GM18498 (cell line): Measurements from ENCODE around the gene RPL39L.

Experiments
- ATAC-seq: cut with Tn5 transposase; IDR thresholded peaks from one replicate; pipeline ENCODE4 v1.9.1; 2021; ENCODE audit warnings: mild to moderate bottlenecking, moderate library complexity; ENCODE audit not compliant: unreplicated experiment

Gene RPL39L

GRCh38 chr3:187101184-187102072, 37.9 kb downstream of the RPL39L start:
- ATAC-seq, result peak; percentile 43

DNA sequence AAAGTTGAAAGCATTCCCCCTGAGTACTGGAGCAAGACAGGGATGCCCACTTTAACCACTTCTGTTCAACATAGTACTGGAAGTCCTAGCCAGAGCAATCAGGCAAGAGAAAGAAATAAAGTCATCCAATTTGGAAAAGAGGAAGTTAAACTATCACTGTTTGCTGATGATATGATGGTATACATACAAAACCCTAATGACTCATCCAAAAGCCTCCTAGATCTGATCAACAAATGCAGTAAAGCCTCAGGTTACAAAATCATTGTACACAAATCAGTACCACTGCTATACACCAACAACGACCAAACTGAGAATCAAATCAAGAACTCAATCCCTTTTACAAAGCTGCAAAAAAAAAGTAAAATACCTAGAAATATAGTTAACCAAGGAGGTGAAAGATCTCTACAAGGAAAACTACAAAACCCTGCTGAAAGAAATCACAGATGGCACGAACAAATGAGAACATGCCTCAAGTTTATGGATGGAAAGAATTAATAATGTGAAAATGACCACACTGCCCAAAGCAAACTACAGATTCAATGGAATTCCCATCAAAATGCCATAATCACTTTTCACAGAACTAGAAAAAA, 40.3 kb downstream of the RPL39L start:
- no peak for ATAC-seq

GRCh38 chr3:187093320-187093719, 46.0 kb downstream of the RPL39L start:
- no peak for ATAC-seq

GRCh38 chr3:187088701-187089100, 50.6 kb downstream of the RPL39L start:
- no peak for ATAC-seq

DNA sequence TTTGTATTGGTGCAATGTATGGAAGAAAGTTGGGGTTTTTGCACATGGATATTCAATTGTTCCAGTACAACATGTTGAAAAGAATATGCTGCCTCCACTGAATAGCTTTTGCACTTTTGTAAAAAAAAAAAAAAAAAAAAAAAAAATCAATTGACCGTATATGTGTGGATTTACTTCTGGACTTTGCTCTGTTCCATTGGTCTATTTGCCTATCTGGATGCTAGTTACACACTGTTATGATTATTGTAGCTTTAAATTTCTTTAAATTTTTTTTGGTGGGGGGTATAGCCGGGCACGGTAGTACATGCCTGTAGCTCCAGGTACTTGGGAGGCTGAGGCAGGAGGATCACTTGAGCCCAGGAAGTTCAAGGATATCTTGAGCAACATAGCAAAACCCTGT, 52.5 kb downstream of the RPL39L start:
- ATAC-seq, result no peak

GRCh38 chr3:187085933-187086332, 53.4 kb downstream of the RPL39L start:
- ATAC-seq, result no peak

DNA sequence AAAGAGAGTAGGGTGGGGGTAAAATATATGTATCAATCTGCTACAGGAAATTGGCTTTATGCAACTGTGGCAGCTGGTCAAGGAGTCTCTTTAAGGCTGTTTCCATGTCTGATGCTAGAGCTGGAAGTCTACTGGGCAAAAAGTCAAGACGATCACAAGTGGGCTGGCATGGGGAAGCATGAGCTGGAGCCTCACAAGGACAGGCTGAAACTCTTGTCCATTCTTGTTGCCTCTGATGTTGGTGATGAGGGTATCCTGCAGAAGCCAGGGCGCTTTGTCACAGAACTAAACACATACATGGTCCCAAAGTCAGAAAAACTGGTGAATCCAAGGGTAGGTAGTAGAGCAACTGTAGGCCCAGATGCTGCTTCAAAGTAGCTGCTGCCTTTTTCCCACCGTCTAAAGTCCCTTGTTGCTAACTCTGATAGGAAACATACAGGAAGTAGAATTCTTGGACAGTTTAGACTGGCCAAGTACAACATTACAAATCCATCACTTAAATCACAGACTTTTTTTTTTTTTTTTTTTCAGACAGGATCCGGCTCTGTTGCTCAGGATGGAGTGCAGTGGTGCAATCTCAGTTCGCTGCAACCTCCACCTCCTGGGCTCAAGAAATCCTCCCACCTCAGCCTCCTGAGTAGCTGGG, 54.2 kb downstream of the RPL39L start:
- no peak for ATAC-seq

GRCh38 chr3:187084580-187084979, 54.7 kb downstream of the RPL39L start:
- ATAC-seq, result no peak

GRCh38 chr3:187084126-187084525, 55.2 kb downstream of the RPL39L start:
- no peak for ATAC-seq

GRCh38 chr3:187082758-187083375, 56.4 kb downstream of the RPL39L start:
- ATAC-seq, result no peak

DNA sequence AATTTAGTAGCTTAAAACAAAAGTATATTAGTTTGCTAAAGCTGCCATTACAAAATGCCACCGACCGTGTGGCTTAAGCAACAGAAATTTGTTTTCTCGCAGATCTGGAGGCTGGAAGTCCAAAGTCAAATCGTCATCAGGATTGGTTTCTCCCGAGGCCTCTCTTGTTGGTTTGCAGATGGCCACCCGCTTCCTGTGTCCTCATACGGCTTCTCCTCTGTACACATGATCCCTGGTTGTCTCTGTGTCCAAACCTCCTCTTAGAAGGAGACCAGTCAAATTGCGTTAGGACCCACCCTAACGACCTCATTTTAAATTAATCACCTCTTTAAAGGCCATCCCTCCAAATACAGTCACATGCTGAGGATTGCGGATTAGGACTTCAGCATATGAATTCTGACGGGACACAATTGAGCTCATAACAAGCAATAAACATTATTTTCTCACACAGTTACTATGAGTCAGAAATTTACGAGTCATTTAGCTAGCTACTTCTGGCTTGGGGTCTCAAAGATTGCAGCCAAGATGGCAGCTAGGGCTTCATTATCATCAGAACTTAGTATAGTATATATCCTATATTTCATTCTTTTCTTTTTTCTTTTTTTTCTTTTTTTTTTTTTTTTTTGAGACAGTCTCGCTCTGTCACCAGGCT, 58.4 kb downstream of the RPL39L start:
- ATAC-seq, result no peak

DNA sequence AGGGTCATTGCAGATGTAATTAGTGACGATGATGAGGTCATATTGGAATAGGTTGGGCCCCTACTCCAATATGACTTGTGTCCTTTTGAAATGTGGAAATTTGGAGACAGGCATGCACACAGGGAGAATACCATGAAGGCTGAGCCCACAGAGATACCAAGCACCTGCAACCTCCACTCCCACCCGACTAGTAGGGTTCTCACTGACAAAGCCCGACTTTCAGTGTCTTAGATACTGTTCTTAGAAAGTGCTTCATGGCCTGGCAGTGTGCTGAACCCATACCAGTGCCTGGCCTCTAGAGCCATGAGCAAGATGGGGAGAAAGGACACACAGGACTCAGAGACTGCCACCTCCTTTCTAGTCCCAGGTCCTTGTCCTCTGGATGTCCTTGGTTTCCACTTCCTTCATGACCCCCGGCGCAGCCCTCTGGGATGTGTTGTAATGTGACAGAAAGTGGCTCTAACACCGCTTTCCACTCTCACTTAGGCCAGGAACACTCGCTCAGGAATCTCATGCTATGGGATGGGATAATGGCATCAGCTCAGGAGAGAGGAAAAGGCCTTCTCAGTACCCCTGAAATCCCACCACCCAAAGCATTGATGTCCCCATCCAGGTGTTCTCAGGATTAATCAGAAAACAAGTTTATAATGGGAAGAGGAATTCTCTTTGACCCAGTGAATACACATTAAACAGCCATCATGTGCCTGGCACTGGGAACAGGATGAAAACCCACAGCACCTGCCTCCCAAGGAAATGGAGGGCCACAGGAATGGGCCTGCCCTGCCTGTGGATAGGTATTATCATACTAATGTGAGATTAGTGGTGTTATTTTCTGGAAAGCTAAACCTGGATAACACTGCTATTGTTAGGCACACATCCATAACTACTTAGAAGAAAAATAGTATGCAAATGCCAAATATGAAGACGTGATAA, 59.9 kb downstream of the RPL39L start:
- ATAC-seq, result peak; percentile 42

DNA sequence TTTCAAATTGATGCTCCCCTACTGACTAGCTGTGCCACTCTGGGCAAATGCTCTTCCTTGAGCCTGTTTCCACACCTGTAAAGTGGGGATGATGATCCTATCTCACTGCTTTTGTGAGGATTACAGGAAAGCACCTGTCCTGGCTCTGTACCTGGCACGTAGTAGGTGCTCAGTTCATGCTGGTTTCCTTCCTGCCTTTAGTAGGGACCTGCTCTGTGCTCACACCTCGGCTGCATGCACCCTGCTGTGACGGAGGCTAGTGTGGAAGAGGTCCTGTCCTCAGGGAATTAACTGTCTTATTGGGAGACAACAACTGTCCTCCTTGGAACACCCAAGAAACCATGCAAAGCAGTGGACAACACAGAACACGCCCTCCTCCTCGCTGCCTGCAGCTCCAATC, 61.8 kb downstream of the RPL39L start:
- ATAC-seq, result no peak

DNA sequence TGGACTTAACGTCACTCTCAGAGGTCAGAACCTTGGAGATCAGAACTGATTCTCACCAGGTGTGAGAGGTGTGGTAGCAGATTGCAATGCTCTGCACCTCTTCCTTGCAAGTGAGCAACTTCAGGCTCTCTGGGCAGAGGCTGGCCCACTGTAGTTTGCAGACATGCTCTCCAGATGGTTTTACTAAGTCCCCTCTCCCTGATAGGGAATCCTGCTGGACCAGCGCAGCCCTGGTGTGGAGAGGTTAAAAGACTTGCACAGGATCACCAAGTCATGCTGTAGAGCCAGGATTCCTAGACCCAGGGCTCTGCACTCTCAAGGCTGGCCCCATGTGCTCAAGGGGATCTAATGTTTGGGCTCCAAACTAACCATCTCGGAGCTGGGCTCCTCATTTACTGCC, 62.2 kb downstream of the RPL39L start:
- no peak for ATAC-seq

- ATAC-seq, result no peak
Measured at GRCh38 chr3:187076297-187076696, 63.0 kb downstream of the RPL39L start.

DNA sequence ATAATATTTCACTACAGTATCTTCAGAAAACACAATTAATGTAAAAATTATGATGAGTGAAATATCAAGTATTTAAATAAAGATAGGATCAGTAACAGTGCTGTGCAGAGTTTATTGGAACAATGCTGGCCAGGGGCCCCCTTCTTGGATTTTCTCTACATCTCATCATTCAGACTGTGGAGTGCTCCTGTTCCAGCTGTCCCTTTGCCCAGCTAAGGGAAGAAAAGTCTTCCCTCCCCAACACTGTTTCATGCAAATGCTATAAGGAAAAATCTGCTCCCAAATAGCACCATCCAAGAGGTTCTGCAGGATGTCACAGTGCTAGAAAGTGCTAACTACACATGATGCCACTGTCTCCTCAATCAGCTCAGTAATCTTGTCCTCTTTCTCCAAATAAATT, 64.5 kb downstream of the RPL39L start:
- no peak for ATAC-seq

DNA sequence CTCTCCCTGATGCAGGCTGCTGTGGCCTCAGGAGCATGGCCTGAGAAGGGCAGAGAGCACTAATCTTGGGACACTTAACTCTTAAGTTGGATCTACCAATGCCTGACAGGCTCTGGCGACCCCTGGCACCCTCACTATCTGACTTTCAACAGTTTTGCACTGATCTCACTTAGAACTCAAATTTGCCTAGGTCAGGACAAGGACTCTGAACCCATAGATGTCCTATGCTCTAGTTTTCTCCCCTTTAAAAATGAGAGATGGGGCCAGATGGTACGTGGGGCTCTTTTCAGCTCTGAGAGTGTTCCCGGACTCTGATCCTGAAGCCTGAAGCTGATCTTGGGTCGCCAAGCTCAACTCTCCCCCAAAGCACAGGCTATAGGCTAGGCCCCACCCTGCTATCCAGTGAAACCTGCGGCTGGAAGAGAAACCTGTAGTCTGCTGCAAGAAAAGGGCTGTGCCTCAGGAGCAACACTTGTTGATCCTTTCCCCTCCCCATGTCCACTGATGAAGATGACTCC, 65.7 kb downstream of the RPL39L start:
- ATAC-seq, result no peak

- no peak for ATAC-seq
Measured at GRCh38 chr3:187072511-187072910, 66.8 kb downstream of the RPL39L start.

DNA sequence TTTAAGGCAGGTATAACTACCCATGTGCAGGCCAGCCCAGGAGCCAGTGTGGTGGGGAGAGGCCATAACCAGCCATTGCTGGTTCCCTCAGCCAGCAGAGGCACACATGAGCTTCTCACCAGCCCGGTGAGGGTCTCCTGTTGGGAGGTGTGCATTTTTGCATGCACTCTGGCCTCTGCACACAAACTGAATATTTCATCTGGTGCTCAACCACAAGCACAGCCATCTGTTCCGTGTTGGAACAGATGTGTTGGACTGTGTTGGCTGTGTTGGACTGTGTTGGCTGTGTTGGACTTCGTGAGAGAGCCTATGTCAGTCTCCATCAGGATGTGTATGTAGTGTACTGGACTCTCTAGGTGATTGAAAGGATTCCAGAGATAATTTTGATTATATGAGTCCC, 67.2 kb downstream of the RPL39L start:
- ATAC-seq, result no peak
